ENCODE data around the gene FKBP6.
"Not testable (repeated sequence)": the region's sequence is repeated elsewhere in the genome, so short reads cannot be mapped to it uniquely, and the experiment has no call there.

The FKBP6 gene

DNA sequence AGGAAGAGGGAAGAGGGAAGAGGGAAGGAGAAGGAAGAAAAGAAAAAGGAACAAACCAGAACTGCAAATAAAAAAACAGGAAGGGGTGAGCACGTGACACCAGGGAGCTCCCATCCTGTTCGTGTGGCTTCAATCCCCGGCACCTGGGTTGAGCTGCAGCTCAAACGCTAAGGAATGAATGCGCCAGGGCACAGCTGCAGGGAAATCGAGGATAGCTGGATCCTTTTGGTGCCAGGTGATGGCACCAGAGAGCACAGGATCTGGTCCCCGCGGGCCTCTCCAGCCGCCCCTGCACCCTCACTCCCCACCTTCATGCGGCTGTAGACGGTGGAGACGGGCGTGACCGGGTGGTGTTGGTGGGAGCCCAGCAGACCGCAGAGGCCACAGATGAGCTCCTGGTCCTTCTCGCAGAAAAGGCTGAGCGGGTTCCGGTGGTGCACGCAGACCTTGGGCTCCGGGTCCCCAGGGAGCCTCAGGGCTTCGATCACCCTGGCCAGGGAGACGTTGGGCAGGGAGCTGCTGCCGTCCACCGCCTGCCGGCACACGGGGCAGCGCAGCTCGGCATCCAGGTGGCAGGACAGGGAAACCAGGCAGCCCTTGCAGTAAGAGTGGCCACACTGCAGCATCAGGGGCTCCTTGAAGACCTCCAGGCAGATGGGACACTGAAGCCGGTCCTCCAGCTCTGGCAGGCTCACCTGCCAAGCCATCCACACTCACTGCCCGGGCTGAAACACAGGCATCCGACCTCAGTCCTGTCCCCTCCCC, 3.7 kb upstream of the FKBP6 start:
- DNase-seq = peak; percentile 53

DNA sequence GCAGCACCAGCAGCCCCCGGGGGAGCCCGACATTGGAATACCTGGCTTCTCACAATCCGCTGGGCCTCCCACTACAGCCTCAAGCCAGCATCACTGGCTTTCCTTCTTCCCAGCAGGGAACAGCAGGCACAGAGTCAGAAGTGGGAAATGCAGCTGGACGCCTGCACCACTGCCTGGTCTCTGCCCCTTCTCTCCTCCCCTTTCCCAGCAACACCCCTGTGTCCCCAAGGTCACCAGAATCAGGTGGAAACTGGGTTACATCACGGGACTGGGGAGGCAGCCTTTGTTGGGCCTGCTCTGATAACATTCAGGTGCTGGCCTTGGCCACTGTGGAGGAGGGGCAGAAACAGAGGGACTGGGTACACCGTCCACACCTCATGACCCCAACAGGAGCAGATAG, 2.5 kb upstream of the FKBP6 start:
- not testable (repeated sequence) for DNase-seq

DNA sequence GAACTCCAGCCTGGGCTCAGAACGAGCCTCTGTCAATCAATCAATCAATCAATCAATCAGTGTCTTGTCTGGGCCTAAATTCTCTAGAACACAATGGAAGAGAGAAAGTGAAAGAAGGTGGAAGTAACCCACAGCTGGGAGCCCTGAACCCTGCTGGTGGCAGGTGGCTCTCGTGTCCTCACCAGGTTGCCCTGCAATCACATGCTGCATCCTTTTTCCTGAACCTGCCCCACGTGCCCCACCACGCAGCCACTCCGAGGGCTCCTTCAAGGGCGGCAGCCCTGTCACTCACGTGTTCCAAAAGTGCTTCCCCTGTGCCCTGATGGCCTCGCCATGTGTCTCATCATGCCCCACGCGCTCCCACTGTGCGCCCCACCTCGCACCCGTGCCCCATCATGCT, 512 bp upstream of the FKBP6 start:
- DNase-seq = not testable (repeated sequence)

- no peak for DNase-seq
Measured at GRCh38 chr7:73328696-73329095, 735 bp downstream of the FKBP6 start.

DNA sequence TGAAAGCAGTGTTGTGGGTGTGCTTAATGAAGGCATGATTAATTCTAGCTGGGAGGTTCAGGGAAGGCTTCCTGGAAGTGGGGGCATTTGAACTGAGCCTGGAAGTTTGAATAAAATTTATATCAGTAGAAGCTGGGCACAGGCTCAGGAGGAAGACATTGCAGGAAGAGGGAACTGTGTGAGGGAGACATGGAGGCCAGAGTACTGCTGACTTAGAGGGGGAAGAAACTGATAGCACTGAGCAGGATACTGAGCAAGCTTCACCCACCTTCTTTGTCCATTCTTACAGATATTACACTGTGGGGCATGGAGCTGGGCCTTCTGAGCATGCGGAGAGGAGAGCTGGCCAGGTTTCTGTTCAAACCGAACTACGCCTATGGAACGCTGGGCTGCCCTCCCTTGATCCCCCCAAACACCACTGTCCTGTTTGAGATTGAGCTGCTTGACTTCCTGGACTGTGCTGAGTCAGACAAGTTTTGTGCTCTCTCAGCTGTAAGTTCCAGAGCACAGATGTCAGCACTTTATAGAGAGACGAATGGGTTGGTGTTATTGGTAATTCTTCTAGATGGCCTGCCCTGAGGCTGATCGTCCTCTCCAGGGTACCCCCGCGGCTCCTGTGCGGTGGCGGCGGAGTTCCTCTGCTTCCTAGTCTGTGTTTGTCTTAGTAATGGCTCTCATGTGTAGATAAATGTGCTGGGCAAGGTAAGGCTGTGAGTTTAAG, 2.1 kb downstream of the FKBP6 start:
- no peak for DNase-seq

DNA sequence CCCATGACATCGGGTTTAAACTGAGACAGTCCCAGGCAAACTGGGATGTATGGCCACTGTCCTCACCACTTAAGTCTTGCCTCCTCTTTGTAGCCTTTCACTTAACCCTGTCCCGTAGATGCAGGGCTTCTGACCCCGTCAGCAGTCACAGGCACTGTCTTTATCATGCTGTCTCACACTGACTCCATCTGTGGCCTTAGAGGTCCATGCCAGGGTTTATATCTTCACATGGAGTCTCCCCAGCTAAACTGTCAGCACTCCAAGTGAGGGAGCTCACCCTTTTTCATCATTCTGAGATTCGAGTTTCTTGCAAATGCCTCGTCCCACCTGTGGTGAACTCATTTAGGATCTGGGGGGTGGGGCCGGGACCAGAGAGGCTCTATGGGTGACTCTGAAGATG, 2.8 kb downstream of the FKBP6 start:
- DNase-seq = no peak

GRCh38 chr7:73332447-73332846, 4.5 kb downstream of the FKBP6 start:
- DNase-seq = no peak

- DNase-seq = no peak
Measured at GRCh38 chr7:73338321-73338720, 10.4 kb downstream of the FKBP6 start.

DNA sequence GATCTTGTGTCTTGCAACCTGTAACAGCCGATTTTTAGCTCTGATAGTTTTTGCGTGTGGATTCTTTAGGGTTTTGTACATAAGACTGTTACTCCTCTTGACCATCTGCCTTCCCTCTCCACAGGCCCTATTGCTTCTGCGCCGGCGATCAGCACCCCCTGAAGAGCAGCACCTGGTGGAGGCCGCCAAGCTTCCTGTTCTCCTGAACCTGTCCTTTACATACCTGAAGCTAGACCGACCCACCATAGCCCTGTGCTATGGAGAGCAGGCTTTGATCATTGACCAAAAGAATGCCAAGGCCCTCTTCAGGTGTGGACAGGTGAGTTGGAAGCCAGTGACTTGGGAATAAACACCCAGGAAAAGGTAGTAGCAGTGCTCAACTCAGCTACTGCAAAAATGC, 12.6 kb downstream of the FKBP6 start:
- DNase-seq = no peak

DNA sequence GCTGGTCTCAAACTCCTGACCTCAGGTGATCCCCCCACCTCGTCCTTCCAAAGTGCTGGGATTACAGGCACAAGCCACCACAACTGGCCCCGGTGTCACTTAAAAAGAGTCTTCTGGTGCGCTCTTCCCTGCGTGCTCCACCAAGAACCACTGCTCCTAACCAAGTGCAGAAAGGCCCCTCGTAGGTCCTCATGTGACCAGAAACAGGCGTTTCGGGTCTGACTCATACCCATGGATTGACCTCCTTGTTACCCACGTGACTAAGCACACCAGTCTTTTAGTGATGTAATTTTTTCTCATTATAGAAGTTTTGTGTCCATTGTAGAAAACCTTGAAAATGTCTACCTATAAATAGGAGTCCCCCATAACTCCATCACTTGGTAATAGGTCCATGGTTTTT, 13.9 kb downstream of the FKBP6 start:
- no peak for DNase-seq

DNA sequence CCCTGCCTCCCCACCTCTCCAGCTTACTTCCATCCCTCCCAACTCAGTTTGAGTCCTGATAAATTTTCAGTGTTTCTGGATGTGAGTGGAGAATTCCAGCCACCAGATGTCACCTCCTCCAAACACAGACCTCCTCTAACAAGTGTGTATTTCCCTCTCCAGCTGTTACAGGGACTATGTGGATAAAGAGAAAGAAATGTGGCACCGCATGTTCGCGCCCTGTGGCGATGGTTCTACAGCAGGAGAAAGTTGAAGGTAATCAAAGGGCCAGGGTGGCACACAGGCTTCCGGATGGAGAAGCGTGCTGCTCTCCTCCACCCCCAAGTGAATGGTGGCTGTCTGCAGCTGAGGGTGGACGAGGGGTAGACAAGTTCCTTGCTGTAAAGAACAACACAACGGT, 14.7 kb downstream of the FKBP6 start:
- no peak for DNase-seq

DNA sequence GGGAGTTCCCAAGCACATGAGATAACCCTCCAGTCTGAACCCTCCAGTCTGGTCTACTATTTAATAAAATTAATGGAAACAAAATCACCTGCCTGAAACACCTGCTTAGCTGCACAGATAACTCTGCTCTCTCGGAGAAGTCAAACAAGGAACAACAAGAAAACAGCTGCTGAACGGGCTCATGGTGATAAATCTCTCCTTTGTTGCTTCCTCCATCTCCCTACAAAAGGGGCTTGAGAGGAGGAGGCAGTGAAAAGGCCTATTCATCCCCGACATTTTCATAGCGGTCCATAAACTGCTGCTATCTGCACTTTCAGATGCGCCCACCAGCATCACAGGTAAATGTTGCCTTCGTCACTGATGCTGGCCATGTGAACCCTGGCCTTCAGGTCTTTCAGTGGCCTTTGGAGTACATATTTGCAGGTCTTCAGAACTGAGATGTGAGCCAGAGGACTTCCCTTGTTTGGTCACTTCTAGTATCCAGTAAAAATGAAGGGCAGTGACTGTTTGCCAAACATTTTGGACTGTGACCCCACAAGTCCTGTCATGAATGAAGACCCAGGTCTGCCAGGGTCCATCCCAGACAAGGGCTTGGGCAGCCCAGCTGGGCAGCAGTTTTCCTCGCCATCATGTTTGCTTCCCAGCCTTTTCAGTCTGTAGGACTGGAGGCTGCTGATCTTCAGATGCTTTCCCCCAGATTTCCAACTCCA, 15.9 kb downstream of the FKBP6 start:
- DNase-seq = no peak

- peak; percentile 36 for DNase-seq
Measured at GRCh38 chr7:73345538-73345937, 17.6 kb downstream of the FKBP6 start.

DNA sequence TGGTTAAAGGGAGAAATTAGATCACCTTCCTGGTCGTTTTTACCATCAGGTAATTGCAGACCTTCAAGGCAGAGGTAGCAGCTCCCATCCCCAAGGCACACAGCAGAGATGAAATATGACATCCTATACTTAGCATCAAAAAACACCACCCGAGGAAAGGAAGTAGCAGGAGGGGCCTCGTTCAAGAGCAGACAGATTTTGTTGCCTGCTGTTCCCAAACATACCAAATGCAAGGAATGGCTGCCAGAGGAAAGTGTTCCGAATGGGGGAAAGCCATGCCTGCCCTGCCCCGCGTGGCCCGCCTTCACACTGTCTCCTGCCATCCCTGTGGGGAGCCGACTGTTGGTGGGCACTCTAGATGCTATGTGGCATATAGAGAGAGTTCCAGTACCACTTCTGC, 18.0 kb downstream of the FKBP6 start:
- DNase-seq = peak; percentile 26

DNA sequence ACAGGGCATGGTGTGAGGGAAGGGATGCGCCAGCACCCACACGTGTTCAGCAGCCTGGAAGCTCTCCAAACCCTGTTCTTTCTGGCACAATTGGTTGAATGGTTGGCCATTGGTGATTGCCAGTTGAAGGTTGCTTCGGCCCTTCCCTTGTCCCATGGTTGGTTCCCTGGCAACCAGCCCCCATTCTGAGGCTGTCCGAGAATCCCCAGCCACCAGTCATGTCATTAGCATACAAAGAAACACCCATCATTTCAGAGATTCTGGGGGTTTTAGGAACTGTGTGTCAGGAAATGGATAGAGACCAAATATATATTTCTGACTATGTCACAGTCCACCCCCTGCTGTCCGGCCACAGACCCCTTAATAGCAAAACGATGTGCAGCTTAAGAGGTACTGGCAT, 21.8 kb downstream of the FKBP6 start:
- DNase-seq = no peak

- no peak for DNase-seq
Measured at GRCh38 chr7:73350306-73351068, 22.5 kb downstream of the FKBP6 start.

- no peak for DNase-seq
Measured at GRCh38 chr7:73351447-73352167, 23.6 kb downstream of the FKBP6 start.

- no peak for DNase-seq
Measured at GRCh38 chr7:73352784-73353183, 24.8 kb downstream of the FKBP6 start.

- no peak for DNase-seq
Measured at GRCh38 chr7:73353243-73353642, 25.3 kb downstream of the FKBP6 start.

- DNase-seq = no peak
Measured at GRCh38 chr7:73354196-73354595, 26.2 kb downstream of the FKBP6 start.

DNA sequence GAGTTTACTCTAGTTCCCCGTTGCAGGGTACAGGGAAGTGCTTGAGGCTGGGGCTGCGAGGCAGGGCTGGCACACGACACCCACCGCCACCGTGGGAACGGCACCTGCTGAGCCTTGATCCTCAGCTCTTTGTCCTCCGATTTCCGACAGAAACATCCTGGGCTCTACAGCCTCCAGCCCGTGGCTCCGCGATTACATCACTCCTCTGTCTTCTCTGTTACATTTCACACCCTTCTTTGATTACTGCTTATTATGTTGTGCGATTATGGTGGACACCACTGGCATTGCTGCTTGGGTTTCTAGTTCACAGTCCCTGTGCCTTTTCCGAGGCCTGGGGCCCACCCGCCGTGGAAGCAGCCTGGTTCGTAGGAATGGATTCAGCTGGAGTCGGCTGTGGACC, 26.9 kb downstream of the FKBP6 start:
- DNase-seq = no peak

DNA sequence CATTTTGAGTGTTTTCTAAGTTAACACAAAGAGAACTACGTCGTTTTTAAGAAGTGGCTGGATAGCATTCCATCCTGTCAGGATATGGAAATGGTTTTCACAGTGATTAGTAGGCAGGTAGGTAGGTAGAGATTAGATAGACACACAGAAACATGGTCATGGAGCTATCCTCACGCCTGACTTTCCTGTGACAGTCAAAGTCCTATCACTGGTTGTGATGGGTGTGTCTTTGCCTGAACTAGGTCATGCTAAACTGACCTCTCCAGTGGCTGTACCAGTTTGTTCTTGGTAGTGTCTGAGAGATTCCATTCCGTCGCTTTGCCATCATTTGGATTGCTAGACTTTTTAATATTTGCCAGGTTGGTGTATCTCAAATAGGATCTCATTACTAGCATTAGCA, 28.2 kb downstream of the FKBP6 start:
- DNase-seq = no peak

All from NCI-H526 treated with DMSO at 0.1 percent for 48 hours (cell line).